CD14-positive monocyte (primary cell): ENCODE measurements around the gene STARD13. TPM values are rescaled to one million over a fixed set of nuclear protein-coding genes. Genes with fewer than 3 reads are reported as not detected.

ENCODE experiments used
- DNase-seq, 3 donors: peaks; one replicate each; pipeline ENCODE4 v3.0.0-alpha.2; 2011 to 2022
- H2AFZ ChIP-seq: 2 replicates; pipeline ENCODE4 v1.6.0; 2012; ENCODE audit warnings: mild to moderate bottlenecking, low read depth, low read length, inconsistent platforms; ENCODE audit not compliant: insufficient read depth, poor library complexity, severe bottlenecking
- H3K27ac ChIP-seq, 2 donors: 1 replicate in 1 of 2; 2 replicates in 1 of 2; pipeline ENCODE4 v1.5.1; 2012 to 2013; ENCODE audit warnings: low read length in 2 of 2, control low read depth in 1 of 2, inconsistent platforms in 1 of 2, low read depth in 1 of 2, mild to moderate bottlenecking in 1 of 2
- H3K27me3 ChIP-seq, 2 donors: one replicate each; pipeline versions ENCODE4 v1.6.0 to v1.6.1; 2011 to 2013; ENCODE audit warnings: low read length in 2 of 2; ENCODE audit not compliant: control insufficient read depth in 2 of 2, insufficient read depth in 2 of 2
- H3K36me3 ChIP-seq, 2 donors: replicated peaks in 1 of 2; 1 replicate in 1 of 2; 2 replicates in 1 of 2; pipeline versions ENCODE4 v1.5.1 to v1.6.1; 2012 to 2013; ENCODE audit warnings: low read length in 2 of 2, control low read depth in 1 of 2, inconsistent platforms in 1 of 2, mild to moderate bottlenecking in 1 of 2; ENCODE audit not compliant: insufficient read depth in 2 of 2, control insufficient read depth in 1 of 2
- H3K4me1 ChIP-seq, 2 donors: 1 replicate in 1 of 2; 2 replicates in 1 of 2; pipeline versions ENCODE4 v1.5.1 to v1.6.1; 2012 to 2013; ENCODE audit warnings: low read length in 2 of 2, control low read depth in 1 of 2, inconsistent platforms in 1 of 2, mild to moderate bottlenecking in 1 of 2, moderate library complexity in 1 of 2; ENCODE audit not compliant: insufficient read depth in 2 of 2, control insufficient read depth in 1 of 2
- H3K4me2 ChIP-seq: replicated peaks from 2 replicates; pipeline ENCODE3; 2012; ENCODE audit warnings: low read length, moderate library complexity, mild to moderate bottlenecking; ENCODE audit not compliant: poor library complexity, severe bottlenecking; ENCODE audit errors: extremely low read depth
- H3K4me3 ChIP-seq, 3 experiments: fragments of 200-600 bp in 1 of 3; sonication (generic) in 1 of 3; replicated peaks in 1 of 3; 1 replicate in 2 of 3; 2 replicates in 1 of 3; pipeline ENCODE4 v1.5.1; 2011 to 2013; ENCODE audit warnings: low read length in 3 of 3, mild to moderate bottlenecking in 3 of 3, control low read depth in 2 of 3, low read depth in 2 of 3, inconsistent platforms in 1 of 3, moderate library complexity in 1 of 3
- H3K79me2 ChIP-seq: 2 replicates; pipeline ENCODE4 v1.6.0; 2012; ENCODE audit warnings: mild to moderate bottlenecking, control low read depth, inconsistent platforms, low read length, moderate library complexity; ENCODE audit not compliant: insufficient read depth
- H3K9ac ChIP-seq: 2 replicates; pipeline ENCODE4 v1.6.0; 2017; ENCODE audit warnings: low read length, mild to moderate bottlenecking; ENCODE audit not compliant: insufficient read depth, poor library complexity, severe bottlenecking
- H3K9me3 ChIP-seq, 2 donors: replicated peaks in 1 of 2; 1 replicate in 1 of 2; 2 replicates in 1 of 2; pipeline versions ENCODE4 v1.5.1 to v1.6.1; 2012 to 2013; ENCODE audit warnings: low read length in 2 of 2, control low read depth in 1 of 2; ENCODE audit not compliant: control insufficient read depth in 1 of 2, insufficient read depth in 1 of 2
- H4K20me1 ChIP-seq: 2 replicates; pipeline ENCODE4 v1.6.0; 2012; ENCODE audit warnings: mild to moderate bottlenecking, low read length, control low read depth, moderate library complexity; ENCODE audit not compliant: insufficient read depth
- H3K27ac Mint-ChIP-seq, 7 donors: one replicate each; pipeline ENCODE4 v1.8.0; 2020; ENCODE audit warnings: mild to moderate bottlenecking in 7 of 7, mixed read lengths in 7 of 7, moderate library complexity in 6 of 7, inconsistent platforms in 2 of 7
- H3K27me3 Mint-ChIP-seq, 3 donors: one replicate each; pipeline ENCODE4 v1.8.0; 2021 to 2022; ENCODE audit warnings: low read depth in 3 of 3, mild to moderate bottlenecking in 3 of 3, mixed read lengths in 3 of 3, moderate library complexity in 3 of 3, inconsistent platforms in 1 of 3
- H3K36me3 Mint-ChIP-seq, 2 donors: one replicate each; pipeline ENCODE4 v1.8.0; 2020; ENCODE audit warnings: mixed read lengths in 2 of 2, inconsistent platforms in 1 of 2, mild to moderate bottlenecking in 1 of 2
- H3K4me1 Mint-ChIP-seq: one replicate; pipeline ENCODE4 v1.8.0; 2020; ENCODE audit warnings: mild to moderate bottlenecking, mixed read lengths
- H3K4me3 Mint-ChIP-seq, 2 donors: one replicate each; pipeline ENCODE4 v1.8.0; 2020; ENCODE audit warnings: mild to moderate bottlenecking in 2 of 2, mixed read lengths in 2 of 2, moderate library complexity in 1 of 2
- H3K9me3 Mint-ChIP-seq, 7 donors: one replicate each; pipeline ENCODE4 v1.8.0; 2020 to 2022; ENCODE audit warnings: mixed read lengths in 7 of 7, mild to moderate bottlenecking in 6 of 7, moderate library complexity in 6 of 7, inconsistent platforms in 2 of 7
- CTCF ChIP-seq: fragments of 200-600 bp; IDR thresholded peaks from one replicate; pipeline ENCODE4 v1.8.0; 2022; ENCODE audit warnings: antibody characterized with exemption, mild to moderate bottlenecking
- WGBS: methylation state at CpG from one replicate; pipeline ENCODE4 v1.1.5; 2013; ENCODE audit warnings: missing lambda C conversion rate; ENCODE audit not compliant: insufficient coverage; 5-methylcytosine and 5-hydroxymethylcytosine counted together
- intact Hi-C, 2 donors: fragments of 100-400 bp; cut with micrococcal nuclease; formaldehyde crosslinking; loops; one replicate each; pipeline versions ENCODE4 v1.15.0 to v1.15.1; 2023
- polyA plus RNA-seq, 3 donors: library from polyadenylated mRNA; depleted of rRNA in 1 of 3; unstranded in 2 of 3; stranded (reverse) in 1 of 3; fragments of 300-500 nt in 2 of 3; fragments of >200 nt in 1 of 3; fragmentation: Illumina TruSeq in 2 of 3; gene quantifications; 1 replicate in 2 of 3; 2 replicates in 1 of 3; pipeline ENCODE4 v1.2.3, GENCODE V29; 2012 to 2021

The STARD13 gene
- polyA plus RNA-seq, 3 donors: 0.37 to 0.69 (median 0.60) TPM

DNA sequence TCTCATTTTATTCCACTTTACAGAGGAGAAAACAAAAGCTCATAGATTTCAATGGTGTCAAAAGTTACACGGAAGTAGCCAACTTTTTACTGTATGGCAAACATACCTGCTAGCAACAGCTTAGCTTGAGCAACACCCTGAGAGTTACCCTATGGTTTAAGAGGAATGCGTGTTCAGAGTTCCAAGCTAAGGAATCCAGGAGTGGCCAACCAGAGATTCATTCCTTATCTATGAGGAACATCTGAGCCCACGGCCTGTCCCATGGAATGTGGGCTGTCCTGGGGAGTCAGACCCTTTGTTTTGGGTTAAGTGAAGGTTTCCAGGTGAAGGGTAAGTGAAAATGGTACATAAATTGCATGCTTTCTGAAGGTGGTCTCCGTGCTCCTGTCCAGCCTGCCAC is 67.5 kb downstream of the STARD13 start:
- Histone ChIP-seq H4K20me1 (no peaks in the 10 kb centered on the region), H2AFZ (no peak overlapping the region), H3K27ac (no peak overlapping the region), H3K4me3 (no peak overlapping the region), H3K27me3 (no peaks in the 10 kb centered on the region), H3K4me2 (no peak overlapping the region), H3K4me1 (no peaks in the 10 kb centered on the region), H3K36me3 (no peaks in the 10 kb centered on the region), H3K9me3 (no peaks in the 10 kb centered on the region), H3K79me2 (no peaks in the 10 kb centered on the region), H3K9ac (no peak overlapping the region)
- Mint-ChIP-seq H3K9me3 (no peaks in the 10 kb centered on the region), H3K4me1 (peaks cover 2% of the 10 kb centered on the region), H3K36me3 (no peaks in the 10 kb centered on the region), H3K27ac (no peak overlapping the region), H3K27me3 (peaks cover 0 to 2% (median 0%) of the 10 kb centered on the region in 3 donors), H3K4me3 (no peak overlapping the region)
- no peak for DNase-seq
- intact Hi-C loops: no loop called here
- no peak for TF ChIP-seq CTCF
- WGBS: no CpG with 5 or more reads among the region's 4 CpGs

GRCh38 chr13:33217256-33217655 is 68.3 kb downstream of the STARD13 start:
- Histone ChIP-seq H3K4me3 (no peak overlapping the region), H3K36me3 (no peaks in the 10 kb centered on the region), H3K27me3 (no peaks in the 10 kb centered on the region), H3K27ac (no peak overlapping the region), H3K79me2 (no peaks in the 10 kb centered on the region), H2AFZ (no peak overlapping the region), H3K4me2 (no peak overlapping the region), H3K9me3 (no peaks in the 10 kb centered on the region), H3K9ac (no peak overlapping the region), H4K20me1 (no peaks in the 10 kb centered on the region), H3K4me1 (no peaks in the 10 kb centered on the region)
- Mint-ChIP-seq H3K4me3 (no peak overlapping the region), H3K4me1 (peaks cover 2% of the 10 kb centered on the region), H3K27me3 (peaks cover 0 to 2% (median 0%) of the 10 kb centered on the region in 3 donors), H3K27ac (no peak overlapping the region), H3K9me3 (no peaks in the 10 kb centered on the region), H3K36me3 (no peaks in the 10 kb centered on the region)
- no peak for TF ChIP-seq CTCF
- 87% methylated on average over 3 of the region's 3 CpGs for WGBS
- no peak for DNase-seq
- intact Hi-C loops: no loop called here
